GM12878 (cell line): Measurements from ENCODE around the gene PLEKHJ1. TPM values are rescaled to one million over a fixed set of nuclear protein-coding genes. Genes with fewer than 3 reads are reported as not detected.
A peak's percentile ranks its signal among the peaks of the same experiment; 100 is the strongest.

Source experiments
- ATAC-seq: fragments of 200-7000 bp; cut with Tn5 transposase; 3 replicates; pipeline ENCODE4 v1.9.1; 2020; ENCODE audit warnings: mild to moderate bottlenecking, moderate library complexity
- BruUV-seq: library from RNA; stranded (reverse); fragments of 400-500 nt; replicated peaks from 2 replicates; lab custom pipeline; 2021; lab: Mats Ljungman, UMichigan
- CTCF ChIA-PET: fragments of 300-600 bp; sonication (Branson Sonifier 250); formaldehyde crosslinking; extraction: SDS; loops from one replicate; lab custom pipeline; 2021; ENCODE audit warnings: inconsistent platforms; lab: Yijun Ruan, JAX
- POLR2A ChIA-PET: fragments of 350-600 bp; formaldehyde crosslinking; extraction: SDS; loops from one replicate; lab custom pipeline; 2021; ENCODE audit warnings: inconsistent platforms; lab: Charles Lee
- RAD21 ChIA-PET: fragments of 300-600 bp; sonication (Branson Sonifier 250); formaldehyde crosslinking; loops from one replicate; lab custom pipeline; 2023; ENCODE audit warnings: antibody characterized with exemption; ENCODE audit not compliant: unreplicated experiment; lab: Charles Lee
- SMC1A ChIA-PET: fragments of 300-600 bp; sonication (Branson Sonifier 250); formaldehyde crosslinking; loops from one replicate; lab custom pipeline; 2023; ENCODE audit not compliant: unreplicated experiment, uncharacterized antibody; lab: Charles Lee
- DNase-seq: peaks from one replicate; pipeline ENCODE4 v3.0.0-alpha.2; 2011; ENCODE audit warnings: low read depth, low spot score
- FAIRE-seq: peaks from 3 replicates; lab custom pipeline; 2011; peaks lifted over from hg19 to GRCh38; lab: Jason Lieb, UNC
- H2AFZ ChIP-seq: 2 replicates; pipeline ENCODE4 v1.6.0; 2011; ENCODE audit warnings: low read depth, low read length, control low read depth; ENCODE audit not compliant: control insufficient read depth
- H3K27ac ChIP-seq: 2 replicates; pipeline ENCODE4 v1.5.1; 2011; ENCODE audit warnings: control low read depth; ENCODE audit not compliant: control insufficient read depth, insufficient read depth
- H3K27me3 ChIP-seq, 2 experiments: replicated peaks in 1 of 2; 2 replicates each; pipeline versions ENCODE4 v1.6.0 to v1.6.1; 2011; ENCODE audit warnings: low read length in 1 of 2; ENCODE audit not compliant: control insufficient read depth in 2 of 2, insufficient read depth in 2 of 2
- H3K36me3 ChIP-seq, 2 experiments: 2 replicates each; pipeline ENCODE4 v1.5.1; 2011; ENCODE audit warnings: low read length in 1 of 2; ENCODE audit not compliant: control insufficient read depth in 2 of 2, insufficient read depth in 2 of 2
- H3K4me1 ChIP-seq: 2 replicates; pipeline ENCODE4 v1.6.1; 2011; ENCODE audit warnings: mild to moderate bottlenecking, low read length, moderate library complexity, mixed read lengths; ENCODE audit not compliant: control insufficient read depth, insufficient read depth
- H3K4me2 ChIP-seq: 2 replicates; pipeline ENCODE4 v1.6.0; 2011; ENCODE audit warnings: control low read depth; ENCODE audit not compliant: control insufficient read depth, insufficient read depth
- H3K4me3 ChIP-seq: fragments of 200-600 bp; sonication (generic); 2 replicates; pipeline ENCODE4 v1.5.1; 2016
- H3K79me2 ChIP-seq: 2 replicates; pipeline ENCODE4 v1.6.0; 2011; ENCODE audit warnings: low read length; ENCODE audit not compliant: control insufficient read depth, insufficient read depth
- H3K9ac ChIP-seq: 2 replicates; pipeline ENCODE4 v1.8.0; 2011; ENCODE audit warnings: low read length, control low read depth, mixed read lengths; ENCODE audit not compliant: control insufficient read depth, insufficient read depth
- H3K9me3 ChIP-seq: replicated peaks from 3 replicates; pipeline ENCODE4 v1.5.1; 2011; ENCODE audit warnings: mild to moderate bottlenecking, low read length; ENCODE audit not compliant: control insufficient read depth, insufficient read depth
- H4K20me1 ChIP-seq: 2 replicates; pipeline ENCODE4 v1.6.0; 2011; ENCODE audit not compliant: control insufficient read depth, insufficient read depth
- ATF7 ChIP-seq: fragments of 450-650 bp; IDR thresholded peaks from 2 replicates; pipeline ENCODE4 v1.6.1; 2016; ENCODE audit warnings: low read depth, mild to moderate bottlenecking
- CREB1 ChIP-seq: IDR thresholded peaks from 2 replicates; pipeline ENCODE4 v1.6.1; 2012; ENCODE audit warnings: low read depth, mild to moderate bottlenecking, inconsistent platforms
- E2F4 ChIP-seq: IDR thresholded peaks from 2 replicates; pipeline ENCODE4 v1.6.1; 2012; ENCODE audit warnings: low read depth, low read length, improper control_type of control experiment
- EZH2 ChIP-seq: IDR thresholded peaks from 2 replicates; pipeline ENCODE4 v1.6.1; 2012; ENCODE audit warnings: low read depth, mild to moderate bottlenecking, control low read depth, inconsistent platforms, low read length, borderline replicate concordance; ENCODE audit not compliant: control insufficient read depth
- HDGF ChIP-seq: fragments of 450-650 bp; IDR thresholded peaks from 2 replicates; pipeline ENCODE4 v1.6.1; 2016; ENCODE audit warnings: antibody characterized with exemption
- PAX5 ChIP-seq: IDR thresholded peaks from 2 replicates; pipeline ENCODE4 v1.6.1; 2011; ENCODE audit warnings: low read depth, low read length, borderline replicate concordance
- PRDM15 ChIP-seq: fragments of 450-650 bp; formaldehyde crosslinking; IDR thresholded peaks from 2 replicates; pipeline ENCODE4 v1.4.0; 2020; ENCODE audit warnings: mild to moderate bottlenecking, moderate library complexity
- SMARCA5 ChIP-seq: fragments of 450-650 bp; IDR thresholded peaks from 2 replicates; pipeline ENCODE4 v1.6.1; 2017; ENCODE audit warnings: mild to moderate bottlenecking
- SMC3 ChIP-seq: IDR thresholded peaks from 2 replicates; pipeline ENCODE4 v1.6.1; 2011; ENCODE audit warnings: low read length, improper control_type of control experiment, borderline replicate concordance
- STAT1 ChIP-seq: fragments of 450-650 bp; conservative IDR thresholded peaks from 2 replicates; pipeline ENCODE4 v1.6.1; 2014; ENCODE audit warnings: antibody characterized with exemption, mild to moderate bottlenecking
- SUZ12 ChIP-seq: fragments of 200-600 bp; sonication (generic); IDR thresholded peaks from one replicate; pipeline ENCODE4 v1.6.1; 2018; ENCODE audit warnings: antibody characterized with exemption, mild to moderate bottlenecking; ENCODE audit not compliant: unreplicated experiment
- ZNF207 ChIP-seq: fragments of 450-650 bp; IDR thresholded peaks from 2 replicates; pipeline ENCODE4 v1.6.1; 2014; ENCODE audit warnings: antibody characterized with exemption, mild to moderate bottlenecking, borderline replicate concordance
- WGBS: methylation state at CpG from one replicate; pipeline ENCODE4 v1.1.6; 2016; ENCODE audit warnings: low lambda C conversion rate; ENCODE audit not compliant: insufficient replicate concordance, insufficient coverage; ENCODE audit errors: missing lambda C conversion rate; 5-methylcytosine and 5-hydroxymethylcytosine counted together
- in situ Hi-C: fragments of 300-500 bp; cut with MboI; formaldehyde crosslinking; loops from 9 replicates; pipeline ENCODE4 v1.14.3; 2018; ENCODE audit warnings: mixed read lengths
- intact Hi-C: fragments of 100-400 bp; cut with micrococcal nuclease; formaldehyde crosslinking; loops from one replicate; pipeline ENCODE4 v1.14.2; 2022; ENCODE audit not compliant: unreplicated experiment
- polyA plus RNA-seq, 11 experiments: library from polyadenylated mRNA; depleted of rRNA in 4 of 11; unstranded in 6 of 11; stranded (reverse) in 5 of 11; fragments of >200 nt; fragmentation: Nextera tagmentation in 4 of 11; fragmentation: Illumina TruSeq in 1 of 11; extraction: Ambion mirVana in 4 of 11; extraction: Trizol in 1 of 11; gene quantifications; 1 replicate in 1 of 11; 2 replicates in 10 of 11; pipeline versions ENCODE4 v1.2.1 to v1.2.3, GENCODE V29; 2011 to 2016; ENCODE audit warnings: inconsistent platforms in 2 of 11, missing spikeins in 2 of 11, low read depth in 1 of 11
- total RNA-seq, 4 experiments: library from RNA; depleted of rRNA in 3 of 4; stranded (reverse); fragments of >200 nt in 3 of 4; fragmentation: Illumina TruSeq in 1 of 4; extraction: Trizol in 1 of 4; gene quantifications; 2 replicates each; pipeline versions ENCODE4 v1.2.1 to v1.2.3, GENCODE V29; 2013 to 2021

Gene PLEKHJ1
- total and polyA plus RNA-seq, 10 of the 15 experiments (the other 5 are each of a cell fraction or from before 2014, with no cell fraction given) = 1.3 to 133 (median 75.0) TPM

GRCh38 chr19:2250766-2251105 lies 14.6 kb upstream of the PLEKHJ1 start:
- DNase-seq = no peak
- ChIA-PET POLR2A (no interaction called here), RAD21 (no interaction called here), SMC1A (no interaction called here), CTCF (no interaction called here)
- Histone ChIP-seq H3K4me1 (no peaks in the 10 kb centered on the region; the same call in 1 of the 2 replicates), H3K9ac (no peak overlapping the region), H2AFZ (no peak overlapping the region), H3K4me3 (no peak overlapping the region), H3K4me2 (no peak overlapping the region), H3K9me3 (no peaks in the 10 kb centered on the region; the same call in 2 of the 3 replicates), H3K36me3 (peaks cover 0 to 26% of the 10 kb centered on the region in 2 experiments; a peak in 2 of 4 replicates), H3K79me2 (no peaks in the 10 kb centered on the region), H4K20me1 (no peaks in the 10 kb centered on the region), H3K27ac (no peak overlapping the region), H3K27me3 (peaks cover 14 to 19% of the 10 kb centered on the region in 2 experiments; a peak in 3 of 4 replicates)
- BruUV-seq = no TSS peak
- in situ Hi-C loops (no loop called here), intact Hi-C loops (no loop called here)
- FAIRE-seq = no peak
- 51% methylated on average over 30 of the region's 40 CpGs for whole genome bisulfite sequencing
- TF ChIP-seq SMARCA5 = no peak
- TF ChIP-seq HDGF = no peak
- no peak for TF ChIP-seq ZNF207
- no peak for ATAC-seq

- Histone ChIP-seq H3K4me3 (no peak overlapping the region), H3K27ac (no peak overlapping the region), H3K27me3 (peaks cover 14 to 19% of the 10 kb centered on the region in 2 experiments; a peak in 3 of 4 replicates), H2AFZ (no peak overlapping the region), H3K4me1 (no peaks in the 10 kb centered on the region; the same call in 1 of the 2 replicates), H4K20me1 (no peaks in the 10 kb centered on the region; the same call in 1 of the 2 replicates), H3K4me2 (no peak overlapping the region), H3K36me3 (peaks cover 0 to 32% of the 10 kb centered on the region in 2 experiments; a peak in 2 of 4 replicates), H3K79me2 (no peaks in the 10 kb centered on the region), H3K9ac (no peak overlapping the region), H3K9me3 (no peaks in the 10 kb centered on the region; the same call in 2 of the 3 replicates)
- ChIA-PET RAD21 (interaction anchor here (1.3 kb wide), 1 partner anchor 14 kb away, joined by 4 read pairs; no protein-coding TSS in a partner anchor), CTCF (interaction anchor here (0.8 kb wide), 1 partner anchor 10 kb away, joined by 3 read pairs; no protein-coding TSS in a partner anchor), POLR2A (no interaction called here), SMC1A (no interaction called here)
- FAIRE-seq (no peak), ATAC-seq (peak; percentile 10), DNase-seq (no peak)
- in situ Hi-C loops = no loop called here
- WGBS = 46% methylated on average over 42 of the region's 43 CpGs
- intact Hi-C loops = no loop called here
- BruUV-seq = no TSS peak
- TF ChIP-seq CREB1 (no peak), PRDM15 (CRISPR knock-in tag) (no peak), E2F4 (no peak), STAT1 (no peak), SMC3 (no peak), EZH2 (no peak), PAX5 (no peak), ATF7 (no peak), SUZ12 (no peak)
Observed at GRCh38 chr19:2249880-2250765, 14.0 kb upstream of the PLEKHJ1 start.
